K562 (cell line): ENCODE measurements around the gene NAV2. TPM values are rescaled to one million over a fixed set of nuclear protein-coding genes. Genes with fewer than 3 reads are reported as not detected.
A peak's percentile ranks its signal among the peaks of the same experiment; 100 is the strongest.

Experiments
- EP300 ChIP-seq: IDR thresholded peaks from 2 replicates; pipeline ENCODE4 v1.6.1; 2012; ENCODE audit warnings: low read length, improper control_type of control experiment
- GTF2E2 ChIP-seq: fragments of 200-800 bp; sonication (Bioruptor generic); IDR thresholded peaks from 2 replicates; pipeline ENCODE4 v1.6.1; 2016; ENCODE audit warnings: missing genetic modification characterization, missing compliant biosample characterization
- ILF3 ChIP-seq: fragments of 450-650 bp; IDR thresholded peaks from 2 replicates; pipeline ENCODE4 v1.6.1; 2018; ENCODE audit warnings: antibody characterized with exemption, mild to moderate bottlenecking, moderate library complexity, borderline replicate concordance
- PHTF2 ChIP-seq: fragments of 250-450 bp; sonication (Bioruptor Pico); IDR thresholded peaks from 2 replicates; pipeline ENCODE4 v1.5.0; 2021; ENCODE audit warnings: mild to moderate bottlenecking
- PML ChIP-seq: IDR thresholded peaks from 2 replicates; pipeline ENCODE4 v1.6.1; 2012; ENCODE audit warnings: low read length, inconsistent platforms
- RBBP5 ChIP-seq: fragments of 200-600 bp; sonication (generic); IDR thresholded peaks from 2 replicates; pipeline ENCODE4 v1.6.1; 2012; ENCODE audit warnings: borderline replicate concordance, mild to moderate bottlenecking, low read length, control low read depth, inconsistent platforms; ENCODE audit not compliant: insufficient read depth, poor library complexity, severe bottlenecking
- RBM39 ChIP-seq: fragments of 200-400 bp; formaldehyde crosslinking; optimal IDR thresholded peaks from 2 replicates; pipeline ENCODE3; 2018; ENCODE audit warnings: low read depth, low read length
- RCOR1 ChIP-seq, 2 experiments: IDR thresholded peaks; 2 replicates each; pipeline ENCODE4 v1.6.1; 2012; ENCODE audit warnings: low read depth in 2 of 2, low read length in 2 of 2, borderline replicate concordance in 1 of 2, improper control_type of control experiment in 1 of 2
- SAFB ChIP-seq: fragments of 200-400 bp; formaldehyde crosslinking; IDR thresholded peaks from 2 replicates; pipeline ENCODE4 v1.6.1; 2017; ENCODE audit warnings: low read depth, low read length, borderline replicate concordance
- SREBF1 ChIP-seq: fragments of 150-350 bp; IDR thresholded peaks from 2 replicates; pipeline ENCODE4 v1.6.1; 2014; ENCODE audit warnings: antibody characterized with exemption, low read depth, low read length, borderline replicate concordance
- SREBF2 ChIP-seq: sonication (generic); formaldehyde crosslinking; IDR thresholded peaks from 2 replicates; pipeline ENCODE4 v1.4.0; 2020; ENCODE audit warnings: mild to moderate bottlenecking, missing genetic modification reagents
- TEAD1 ChIP-seq, 2 experiments: fragments of 450-650 bp in 1 of 2; sonication (generic) in 1 of 2; formaldehyde crosslinking; IDR thresholded peaks; 2 replicates each; pipeline versions ENCODE4 v1.4.0 to v1.8.0; 2020 to 2022; ENCODE audit warnings: mild to moderate bottlenecking in 2 of 2, missing genetic modification reagents in 1 of 2
- ZFP1 ChIP-seq: fragments of 450-650 bp; formaldehyde crosslinking; IDR thresholded peaks from 2 replicates; pipeline ENCODE4 v1.4.0; 2020; ENCODE audit warnings: mild to moderate bottlenecking, mixed read lengths
- ZNF121 ChIP-seq: sonication (generic); formaldehyde crosslinking; conservative IDR thresholded peaks from 2 replicates; pipeline ENCODE4 v1.8.0; 2022; ENCODE audit warnings: missing genetic modification reagents
- ZNF124 ChIP-seq: sonication (generic); formaldehyde crosslinking; IDR thresholded peaks from 2 replicates; pipeline ENCODE4 v1.8.1; 2022; ENCODE audit warnings: missing genetic modification reagents
- ZNF146 ChIP-seq: IDR thresholded peaks from one replicate; pipeline ENCODE4 v1.6.1; 2018; ENCODE audit warnings: missing compliant biosample characterization; ENCODE audit not compliant: unreplicated experiment
- ZNF212 ChIP-seq: fragments of 450-650 bp; formaldehyde crosslinking; IDR thresholded peaks from 2 replicates; pipeline ENCODE4 v1.4.0; 2020; ENCODE audit warnings: mild to moderate bottlenecking
- ZSCAN32 ChIP-seq: fragments of 450-650 bp; formaldehyde crosslinking; IDR thresholded peaks from 2 replicates; pipeline ENCODE4 v1.4.0; 2020; ENCODE audit warnings: mild to moderate bottlenecking, moderate library complexity
- polyA plus RNA-seq, 8 experiments: library from polyadenylated mRNA; depleted of rRNA in 4 of 8; stranded (reverse) in 5 of 8; unstranded in 3 of 8; fragments of >200 nt; fragmentation: Nextera tagmentation in 2 of 8; fragmentation: Illumina TruSeq in 1 of 8; extraction: Ambion mirVana in 2 of 8; extraction: Trizol in 1 of 8; gene quantifications; 2 replicates each; pipeline versions ENCODE4 v1.2.1 to v1.2.3, GENCODE V29; 2011 to 2014; ENCODE audit warnings: inconsistent platforms in 1 of 8, missing spikeins in 1 of 8
- total RNA-seq, 7 experiments: library from RNA; depleted of rRNA in 6 of 7; stranded (reverse); fragments of >200 nt in 6 of 7; fragmentation: Illumina TruSeq in 2 of 7; extraction: Trizol in 2 of 7; gene quantifications; 2 replicates each; pipeline versions ENCODE4 v1.2.1 to v1.2.3, GENCODE V29; 2011 to 2021; ENCODE audit warnings: low replicate concordance in 1 of 7
- TF ChIP-seq, protein P1 (sequence below), 2 experiments: fragments of 450-650 bp in 1 of 2; IDR thresholded peaks; 2 replicates each; pipeline ENCODE4 v1.6.1; 2011 to 2017; ENCODE audit warnings: low read depth in 2 of 2, antibody characterized with exemption in 1 of 2, borderline replicate concordance in 1 of 2, low read length in 1 of 2, mild to moderate bottlenecking in 1 of 2, mixed read lengths in 1 of 2; ENCODE audit not compliant: control insufficient read depth in 1 of 2
- TF ChIP-seq, protein P2 (sequence below): fragments of 250-450 bp; sonication (Bioruptor Pico); IDR thresholded peaks from 2 replicates; pipeline ENCODE4 v1.8.0; 2022; ENCODE audit warnings: inconsistent platforms
- TF ChIP-seq, protein P3 (sequence below): sonication (generic); formaldehyde crosslinking; IDR thresholded peaks from 2 replicates; pipeline ENCODE4 v1.8.1; 2023; ENCODE audit warnings: mild to moderate bottlenecking, missing genetic modification reagents

NAV2 gene
- total and polyA plus RNA-seq, 9 of the 15 experiments (the other 6 are each of a cell fraction or from before 2014, with no cell fraction given), result 0.03 to 0.35 (median 0.05) TPM

DNA sequence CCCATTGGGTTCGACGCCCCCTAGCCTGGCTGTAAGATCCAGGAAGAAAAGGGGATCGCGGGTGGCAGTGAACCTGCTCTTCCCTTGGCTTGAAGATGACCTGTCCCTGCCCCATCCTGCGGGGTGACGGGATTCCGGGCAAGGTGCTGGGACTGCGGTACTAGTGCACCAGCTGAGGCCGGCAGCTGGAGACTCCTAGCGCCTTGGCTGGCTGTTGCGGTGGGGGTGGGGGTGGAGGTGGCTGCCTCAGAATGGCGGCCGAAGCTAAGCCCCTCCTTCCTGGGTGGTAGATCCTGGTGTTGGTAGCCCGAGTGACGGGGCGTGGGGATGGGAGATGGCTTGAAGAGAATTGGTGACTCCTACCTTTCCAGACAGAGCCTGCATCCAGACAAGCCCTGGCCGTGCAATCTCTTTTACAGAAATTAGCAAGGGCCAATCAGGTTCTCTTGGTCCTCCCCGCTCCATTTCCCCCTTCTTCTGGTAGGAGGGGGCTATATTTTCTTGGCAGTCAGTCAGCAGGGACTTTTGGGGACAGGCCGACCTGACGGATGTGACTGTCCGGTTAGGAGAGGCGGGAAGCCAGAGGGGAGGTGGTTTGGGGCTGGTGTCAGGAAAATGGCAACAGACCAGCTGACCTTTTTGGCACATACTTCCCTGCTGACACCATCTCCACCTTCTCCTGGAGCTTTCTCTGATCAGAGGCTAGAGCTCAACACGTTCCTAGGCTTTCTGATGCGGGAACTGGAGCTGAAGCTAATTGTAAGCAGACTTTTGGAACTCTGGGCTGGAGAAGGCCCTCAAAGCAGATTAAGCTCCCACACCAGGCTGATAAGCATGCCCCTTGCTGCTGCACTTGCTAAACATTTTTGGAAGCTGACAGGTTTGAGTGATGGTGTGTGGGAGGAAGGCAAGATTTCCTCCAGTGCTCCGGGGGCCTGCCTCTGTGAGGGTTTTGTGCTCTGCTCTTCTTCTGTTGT is 2.0 kb downstream of the NAV2 start (continued):
- TF ChIP-seq, protein P1, sequence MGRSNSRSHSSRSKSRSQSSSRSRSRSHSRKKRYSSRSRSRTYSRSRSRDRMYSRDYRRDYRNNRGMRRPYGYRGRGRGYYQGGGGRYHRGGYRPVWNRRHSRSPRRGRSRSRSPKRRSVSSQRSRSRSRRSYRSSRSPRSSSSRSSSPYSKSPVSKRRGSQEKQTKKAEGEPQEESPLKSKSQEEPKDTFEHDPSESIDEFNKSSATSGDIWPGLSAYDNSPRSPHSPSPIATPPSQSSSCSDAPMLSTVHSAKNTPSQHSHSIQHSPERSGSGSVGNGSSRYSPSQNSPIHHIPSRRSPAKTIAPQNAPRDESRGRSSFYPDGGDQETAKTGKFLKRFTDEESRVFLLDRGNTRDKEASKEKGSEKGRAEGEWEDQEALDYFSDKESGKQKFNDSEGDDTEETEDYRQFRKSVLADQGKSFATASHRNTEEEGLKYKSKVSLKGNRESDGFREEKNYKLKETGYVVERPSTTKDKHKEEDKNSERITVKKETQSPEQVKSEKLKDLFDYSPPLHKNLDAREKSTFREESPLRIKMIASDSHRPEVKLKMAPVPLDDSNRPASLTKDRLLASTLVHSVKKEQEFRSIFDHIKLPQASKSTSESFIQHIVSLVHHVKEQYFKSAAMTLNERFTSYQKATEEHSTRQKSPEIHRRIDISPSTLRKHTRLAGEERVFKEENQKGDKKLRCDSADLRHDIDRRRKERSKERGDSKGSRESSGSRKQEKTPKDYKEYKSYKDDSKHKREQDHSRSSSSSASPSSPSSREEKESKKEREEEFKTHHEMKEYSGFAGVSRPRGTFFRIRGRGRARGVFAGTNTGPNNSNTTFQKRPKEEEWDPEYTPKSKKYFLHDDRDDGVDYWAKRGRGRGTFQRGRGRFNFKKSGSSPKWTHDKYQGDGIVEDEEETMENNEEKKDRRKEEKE (IDR thresholded peaks at IDR 0.05; ENCODE audit: borderline replicate concordance in 1 of 2, control insufficient read depth in 1 of 2, low read depth in 2 of 2, low read length in 1 of 2), result no peak
- TF ChIP-seq TEAD1 (CRISPR knock-in tag; IDR thresholded peaks at IDR 0.05) (no peak), ZNF146 (CRISPR knock-in tag) (no peak), ZFP1 (no peak), RCOR1 (IDR thresholded peaks at IDR 0.05; ENCODE audit: borderline replicate concordance in 1 of 2, low read depth in 2 of 2, low read length in 2 of 2) (peak in 1 of 2 experiments; percentile 81; a peak in 1 of 4 replicates), ZNF121 (no peak), ZSCAN32 (CRISPR knock-in tag) (no peak), EP300 (no peak), PHTF2 (no peak), RBM39 (no peak), SAFB (no peak), SREBF2 (CRISPR knock-in tag) (no peak), SREBF1 (no peak), GTF2E2 (tag) (no peak), RBBP5 (no peak), ZNF212 (CRISPR knock-in tag) (no peak), ZNF124 (CRISPR knock-in tag) (no peak), PML (no peak), ILF3 (no peak)
- TF ChIP-seq, protein P2, sequence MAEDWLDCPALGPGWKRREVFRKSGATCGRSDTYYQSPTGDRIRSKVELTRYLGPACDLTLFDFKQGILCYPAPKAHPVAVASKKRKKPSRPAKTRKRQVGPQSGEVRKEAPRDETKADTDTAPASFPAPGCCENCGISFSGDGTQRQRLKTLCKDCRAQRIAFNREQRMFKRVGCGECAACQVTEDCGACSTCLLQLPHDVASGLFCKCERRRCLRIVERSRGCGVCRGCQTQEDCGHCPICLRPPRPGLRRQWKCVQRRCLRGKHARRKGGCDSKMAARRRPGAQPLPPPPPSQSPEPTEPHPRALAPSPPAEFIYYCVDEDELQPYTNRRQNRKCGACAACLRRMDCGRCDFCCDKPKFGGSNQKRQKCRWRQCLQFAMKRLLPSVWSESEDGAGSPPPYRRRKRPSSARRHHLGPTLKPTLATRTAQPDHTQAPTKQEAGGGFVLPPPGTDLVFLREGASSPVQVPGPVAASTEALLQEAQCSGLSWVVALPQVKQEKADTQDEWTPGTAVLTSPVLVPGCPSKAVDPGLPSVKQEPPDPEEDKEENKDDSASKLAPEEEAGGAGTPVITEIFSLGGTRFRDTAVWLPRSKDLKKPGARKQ (CRISPR knock-in tag), result no peak
- TF ChIP-seq, protein P3, sequence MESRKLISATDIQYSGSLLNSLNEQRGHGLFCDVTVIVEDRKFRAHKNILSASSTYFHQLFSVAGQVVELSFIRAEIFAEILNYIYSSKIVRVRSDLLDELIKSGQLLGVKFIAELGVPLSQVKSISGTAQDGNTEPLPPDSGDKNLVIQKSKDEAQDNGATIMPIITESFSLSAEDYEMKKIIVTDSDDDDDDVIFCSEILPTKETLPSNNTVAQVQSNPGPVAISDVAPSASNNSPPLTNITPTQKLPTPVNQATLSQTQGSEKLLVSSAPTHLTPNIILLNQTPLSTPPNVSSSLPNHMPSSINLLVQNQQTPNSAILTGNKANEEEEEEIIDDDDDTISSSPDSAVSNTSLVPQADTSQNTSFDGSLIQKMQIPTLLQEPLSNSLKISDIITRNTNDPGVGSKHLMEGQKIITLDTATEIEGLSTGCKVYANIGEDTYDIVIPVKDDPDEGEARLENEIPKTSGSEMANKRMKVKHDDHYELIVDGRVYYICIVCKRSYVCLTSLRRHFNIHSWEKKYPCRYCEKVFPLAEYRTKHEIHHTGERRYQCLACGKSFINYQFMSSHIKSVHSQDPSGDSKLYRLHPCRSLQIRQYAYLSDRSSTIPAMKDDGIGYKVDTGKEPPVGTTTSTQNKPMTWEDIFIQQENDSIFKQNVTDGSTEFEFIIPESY (CRISPR knock-in tag), result no peak
